ENCODE measurements around the gene ARHGAP1.

DNA sequence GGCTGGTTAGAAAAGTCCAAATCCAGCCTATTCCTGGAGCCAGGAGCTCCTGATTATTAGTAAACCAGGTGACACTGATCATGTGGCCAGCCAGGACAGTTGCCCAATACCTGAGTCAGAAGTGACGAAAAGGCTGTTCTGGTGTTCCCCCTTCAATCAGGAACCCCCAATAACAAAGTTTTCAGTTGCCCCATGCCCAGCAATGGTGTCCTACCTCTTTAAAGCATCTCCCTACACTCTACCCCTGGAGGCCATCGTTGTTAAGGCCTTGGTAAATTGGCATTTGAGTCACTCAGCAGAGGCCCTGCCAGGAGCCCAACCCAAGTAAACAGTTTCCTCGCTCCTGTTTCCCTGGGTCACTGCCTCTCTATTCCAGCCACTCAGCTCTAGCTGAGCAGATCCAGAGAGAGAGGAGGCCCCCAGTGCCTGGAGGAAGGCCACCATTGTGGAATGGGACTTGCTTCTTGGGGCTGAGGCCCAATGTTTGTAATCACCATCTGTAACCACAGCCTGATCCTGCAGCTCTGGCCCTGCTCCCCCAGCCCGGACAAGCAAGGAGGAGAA, 25.0 kb downstream of the ARHGAP1 start:
- TF ChIP-seq FOXM1 (IDR thresholded peaks at IDR 0.05; ENCODE audit: borderline replicate concordance) (no peak), LEF1 (IDR thresholded peaks at IDR 0.05; ENCODE audit: borderline replicate concordance) (no peak), SP1 (IDR thresholded peaks at IDR 0.05) (no peak), FOXK2 (IDR thresholded peaks at IDR 0.05) (no peak), SUZ12 (IDR thresholded peaks at IDR 0.05) (no peak), HDGF (IDR thresholded peaks at IDR 0.05; ENCODE audit: borderline replicate concordance) (no peak), TARDBP (IDR thresholded peaks at IDR 0.05) (no peak), NFRKB (IDR thresholded peaks at IDR 0.05) (no peak), ELF4 (IDR thresholded peaks at IDR 0.05) (no peak), BHLHE40 (IDR thresholded peaks at IDR 0.05; ENCODE audit: borderline replicate concordance) (no peak)
